HG03575 (cell line): Measurements from ENCODE around the gene RAB27A.
A peak's percentile ranks its signal among the peaks of the same experiment; 100 is the strongest.
"Not testable (repeated sequence)": the region's sequence is repeated elsewhere in the genome, so short reads cannot be mapped to it uniquely, and the experiment has no call there.

Experiments used
- ATAC-seq: cut with Tn5 transposase; IDR thresholded peaks from one replicate; pipeline ENCODE4 v1.9.1; 2021; ENCODE audit not compliant: unreplicated experiment, insufficient number of reproducible peaks, low FRiP score; ENCODE audit errors: extremely low read depth

Gene RAB27A

GRCh38 chr15:55283379-55284147 lies 6.0 kb downstream of the RAB27A start:
- no peak for ATAC-seq

- ATAC-seq: no peak
These were observed 7.3 kb downstream of the RAB27A start for GRCh38 chr15:55282284-55282833.

DNA sequence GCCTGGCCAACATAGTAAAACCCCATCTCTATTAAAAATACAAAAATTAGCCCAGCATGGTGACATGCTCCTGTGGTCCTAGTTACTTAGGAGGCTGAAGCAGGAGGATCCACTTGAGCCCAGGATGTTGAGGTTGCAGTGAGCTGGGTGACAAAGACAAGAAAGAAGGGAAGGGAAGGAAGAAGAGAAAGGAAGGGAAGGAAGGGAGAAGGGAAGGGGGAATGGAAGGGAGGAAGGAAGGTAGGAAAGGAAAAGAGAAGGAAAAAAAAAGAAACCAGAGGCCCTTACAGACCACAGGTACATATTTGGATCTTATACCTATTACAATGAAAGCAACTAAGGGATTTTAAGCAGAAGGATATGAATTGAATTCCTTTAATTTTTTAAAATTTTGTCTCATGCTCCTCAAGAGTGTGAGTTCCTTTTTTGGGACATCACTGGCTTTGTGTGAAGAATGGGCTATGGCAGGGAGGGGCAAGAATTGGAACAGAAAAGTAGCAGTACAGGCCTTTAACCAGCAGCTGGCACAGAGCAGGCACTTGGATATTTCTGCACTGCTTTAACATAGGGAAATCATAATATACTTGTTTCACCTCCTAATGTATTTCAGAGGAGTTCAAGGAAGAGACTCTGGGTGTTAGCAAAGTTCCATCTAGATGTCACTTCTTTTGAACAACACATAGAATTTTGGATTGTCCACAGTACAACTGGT lies 7.9 kb downstream of the RAB27A start:
- no peak for ATAC-seq

GRCh38 chr15:55280589-55280988 lies 9.0 kb downstream of the RAB27A start:
- not testable (repeated sequence) for ATAC-seq

DNA sequence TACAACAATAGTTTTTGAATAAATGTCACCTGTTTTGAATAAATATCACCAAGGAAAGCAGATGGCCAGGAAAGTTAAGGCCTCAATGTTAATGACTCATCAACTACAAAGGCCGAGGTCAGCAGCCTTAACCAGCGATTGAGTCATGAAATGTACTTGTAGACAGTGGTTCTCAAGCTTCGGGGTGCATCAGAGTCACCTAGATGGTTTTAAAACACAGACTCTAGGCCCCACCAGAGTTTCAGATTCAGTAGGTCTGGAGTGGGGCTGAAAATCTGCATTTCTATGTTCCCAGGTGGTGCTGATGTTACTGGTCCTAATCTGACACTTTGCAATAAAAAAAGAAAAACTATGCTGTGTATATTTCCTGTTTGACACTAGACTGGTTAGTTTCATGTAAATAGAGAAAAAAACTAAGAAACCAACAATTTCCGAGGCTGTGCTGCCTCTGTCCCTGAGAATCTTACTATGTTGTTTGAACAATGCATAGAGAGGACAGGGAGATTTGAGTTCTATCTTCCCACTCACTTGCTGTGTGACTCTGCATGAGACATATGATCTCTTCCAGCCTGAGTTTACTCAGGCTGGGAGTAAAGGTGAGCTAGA lies 9.8 kb downstream of the RAB27A start:
- peak; percentile 71 for ATAC-seq

GRCh38 chr15:55279100-55279745 lies 10.4 kb downstream of the RAB27A start:
- no peak for ATAC-seq

GRCh38 chr15:55277715-55278114 lies 11.9 kb downstream of the RAB27A start:
- ATAC-seq: no peak

DNA sequence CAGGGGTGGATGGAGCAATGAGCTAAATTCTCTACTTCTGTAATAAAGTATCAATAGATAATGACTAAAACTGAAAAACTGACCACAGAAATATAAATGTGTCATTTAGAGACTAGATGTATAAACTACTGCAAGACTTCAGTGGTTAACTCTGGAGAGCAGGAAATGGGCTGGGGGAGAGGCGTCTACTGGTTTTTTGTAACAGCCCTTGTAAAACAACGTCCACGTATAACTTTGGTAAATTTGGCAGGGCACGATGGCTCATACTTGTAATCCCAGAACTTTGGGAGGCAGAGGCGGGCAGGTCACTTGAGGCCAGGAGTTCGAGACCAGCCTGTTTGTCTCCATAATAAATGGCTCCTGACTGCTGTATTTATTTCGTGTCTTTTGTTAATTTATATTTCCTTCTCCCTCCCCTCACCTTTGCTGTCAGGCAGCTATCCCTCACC lies 12.5 kb downstream of the RAB27A start:
- peak; percentile 48 for ATAC-seq

DNA sequence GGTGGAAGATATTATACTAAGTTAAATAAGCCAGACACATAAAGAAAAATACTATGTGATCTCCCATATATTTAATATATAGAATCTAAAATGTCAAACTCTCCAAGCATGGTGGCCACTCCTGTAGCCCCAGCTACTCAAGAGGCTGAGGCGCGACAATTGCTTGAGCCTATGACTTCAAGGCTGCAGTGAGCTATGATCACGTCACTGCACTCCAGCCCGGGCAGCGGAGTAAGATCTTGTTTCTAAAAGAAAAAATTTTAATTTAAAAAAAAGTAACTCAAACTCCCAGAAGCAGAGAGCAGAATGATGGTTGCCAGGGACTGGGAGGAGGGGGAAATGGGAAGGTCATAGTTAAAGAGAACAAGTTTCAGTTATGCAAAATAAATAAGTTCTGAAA lies 13.3 kb downstream of the RAB27A start:
- no peak for ATAC-seq

DNA sequence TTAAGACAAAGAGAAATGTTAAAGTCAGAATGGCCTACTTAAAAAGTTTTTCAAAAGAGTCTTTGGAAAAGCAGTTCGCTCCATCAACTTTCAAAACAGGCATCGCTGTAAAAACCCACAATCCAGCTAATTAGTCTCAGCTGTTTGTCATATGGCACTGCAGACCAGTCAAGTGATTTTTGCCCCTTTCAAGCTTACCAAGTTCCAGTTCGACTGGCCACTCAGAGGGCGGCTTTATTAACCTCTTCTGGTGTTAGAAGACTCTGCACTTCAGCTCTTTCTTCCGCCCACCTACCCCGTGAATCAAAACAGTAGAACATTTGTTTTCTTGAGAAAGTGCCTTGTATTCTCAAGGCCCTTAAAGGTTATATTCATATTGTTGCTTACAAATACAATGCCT lies 19.3 kb downstream of the RAB27A start:
- ATAC-seq: no peak

- ATAC-seq: no peak
These were observed 21.4 kb downstream of the RAB27A start for GRCh38 chr15:55268176-55268695.

GRCh38 chr15:55267401-55268175 lies 22.0 kb downstream of the RAB27A start:
- ATAC-seq: peak; percentile 79

DNA sequence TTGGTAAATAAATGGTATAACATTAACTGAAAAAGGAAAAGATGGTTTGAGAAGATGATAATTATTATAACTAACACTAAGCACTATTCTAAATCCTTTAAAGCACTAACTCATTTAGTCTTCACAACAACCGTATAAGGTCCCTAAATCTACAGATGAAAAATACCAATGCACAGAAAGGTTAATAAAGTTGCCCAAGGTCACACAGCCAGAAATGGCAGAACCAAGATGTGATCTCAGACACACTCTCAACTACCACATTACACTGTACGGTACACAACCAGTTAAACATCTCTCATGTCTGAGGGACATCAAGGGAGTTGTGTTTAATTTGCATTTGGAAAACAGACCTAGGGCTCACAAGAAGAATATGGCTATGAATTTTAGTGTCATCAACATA lies 23.1 kb downstream of the RAB27A start:
- no peak for ATAC-seq

GRCh38 chr15:55260562-55261131 lies 29.0 kb downstream of the RAB27A start:
- ATAC-seq: no peak

GRCh38 chr15:55257938-55258337 lies 31.7 kb downstream of the RAB27A start:
- no peak for ATAC-seq

DNA sequence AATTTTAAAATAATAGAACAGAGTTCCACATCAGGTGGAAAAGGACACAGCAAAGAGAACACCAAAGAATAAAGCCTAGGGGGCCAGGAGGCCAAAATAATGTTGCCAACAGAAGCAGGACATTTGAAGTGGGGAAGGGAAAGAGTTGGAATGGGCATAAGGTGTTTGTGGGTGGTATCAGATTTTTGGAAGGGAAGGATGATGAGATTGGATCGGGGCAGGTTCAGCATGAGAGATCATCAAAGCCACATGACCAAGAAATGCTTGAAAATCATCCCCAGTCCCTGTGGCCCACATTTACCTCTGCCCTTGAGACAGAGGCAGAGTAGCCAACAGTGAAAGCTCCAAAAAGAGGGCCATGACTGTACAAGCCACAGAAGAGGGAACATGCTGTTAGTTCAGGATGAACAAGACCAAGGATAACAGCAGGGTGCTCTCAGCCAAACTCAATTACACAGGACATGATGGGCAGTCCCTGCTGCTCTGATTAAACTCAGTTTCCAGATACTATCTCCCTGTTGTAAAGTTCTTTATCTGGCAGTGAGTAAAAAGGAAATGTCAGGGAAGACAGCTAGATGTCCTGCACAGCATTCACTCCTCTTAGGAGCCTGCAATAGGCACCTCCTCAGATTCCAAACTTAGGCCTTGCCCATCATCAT lies 32.5 kb downstream of the RAB27A start:
- no peak for ATAC-seq

DNA sequence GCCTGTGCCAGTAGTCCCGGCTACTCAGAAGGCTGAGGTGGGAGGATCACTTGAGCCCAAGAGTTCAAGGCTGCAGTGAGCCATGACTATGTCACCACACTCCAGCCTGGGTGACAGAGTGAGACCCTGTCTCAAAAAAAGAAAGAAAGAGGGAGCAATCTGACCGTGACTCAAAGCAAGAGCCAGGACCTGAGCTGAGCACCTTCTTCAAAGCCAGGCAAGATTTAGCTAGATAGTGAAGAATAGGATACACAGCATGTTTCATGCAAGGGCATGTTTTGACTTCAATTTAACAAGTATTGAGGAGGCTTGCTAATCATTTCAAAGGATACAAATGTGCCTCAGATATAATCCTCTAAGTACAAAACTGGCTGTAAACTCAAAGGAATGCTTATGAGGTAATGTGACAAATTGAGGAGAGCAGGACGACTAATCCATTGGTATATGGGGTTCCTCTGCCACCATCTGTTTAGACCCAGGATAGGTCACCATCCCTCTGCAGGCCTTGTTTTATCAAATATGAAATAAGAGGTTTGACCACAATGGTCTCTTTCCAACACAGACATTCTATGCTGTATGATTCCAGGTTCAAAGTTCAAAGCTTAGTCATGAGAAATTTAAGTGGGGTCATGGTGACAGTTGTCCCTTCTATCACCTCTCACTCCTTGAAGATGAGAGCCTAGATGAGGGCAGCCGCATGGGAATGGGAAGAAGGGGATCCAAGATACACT lies 33.2 kb downstream of the RAB27A start:
- no peak for ATAC-seq
